NOMO-1 treated with dmso at 0.1 percent for 144 hours (cell line): ENCODE results near the gene EDEM3.
"Not testable (repeated sequence)": the region's sequence is repeated elsewhere in the genome, so short reads cannot be mapped to it uniquely, and the experiment has no call there.

ENCODE experiments used
- DNase-seq: peaks from one replicate; lab custom pipeline; 2025; ENCODE audit not compliant: unreplicated experiment; lab: John Stamatoyannopoulos, UW

The EDEM3 gene

GRCh38 chr1:184770181-184770979 lies 15.7 kb upstream of the EDEM3 start:
- DNase-seq: no peak

GRCh38 chr1:184769241-184769640 lies 14.6 kb upstream of the EDEM3 start:
- no peak for DNase-seq

GRCh38 chr1:184768467-184768866 lies 13.8 kb upstream of the EDEM3 start:
- no peak for DNase-seq

- no peak for DNase-seq
Measured at GRCh38 chr1:184767591-184767990, 12.9 kb upstream of the EDEM3 start.

GRCh38 chr1:184764483-184764882 lies 9.8 kb upstream of the EDEM3 start:
- DNase-seq: no peak

- not testable (repeated sequence) for DNase-seq
Measured at GRCh38 chr1:184763520-184763919, 8.9 kb upstream of the EDEM3 start.

GRCh38 chr1:184761969-184762485 lies 7.4 kb upstream of the EDEM3 start:
- no peak for DNase-seq

GRCh38 chr1:184759651-184760050 lies 5.0 kb upstream of the EDEM3 start:
- DNase-seq: no peak

GRCh38 chr1:184759112-184759511 lies 4.5 kb upstream of the EDEM3 start:
- no peak for DNase-seq

- no peak for DNase-seq
Measured at GRCh38 chr1:184757891-184758290, 3.2 kb upstream of the EDEM3 start.

GRCh38 chr1:184757406-184757805 lies 2.7 kb upstream of the EDEM3 start:
- no peak for DNase-seq

GRCh38 chr1:184755226-184756065 lies 788 bp upstream of the EDEM3 start:
- no peak for DNase-seq

GRCh38 chr1:184753608-184754475 lies 816 bp downstream of the EDEM3 start:
- peak; percentile 38 for DNase-seq

GRCh38 chr1:184753117-184753516 lies 1.5 kb downstream of the EDEM3 start:
- no peak for DNase-seq

- peak; percentile 30 for DNase-seq
Measured at GRCh38 chr1:184752656-184753055, 2.0 kb downstream of the EDEM3 start.

- no peak for DNase-seq
Measured at GRCh38 chr1:184748740-184749139, 5.9 kb downstream of the EDEM3 start.

GRCh38 chr1:184747089-184747955 lies 7.3 kb downstream of the EDEM3 start:
- DNase-seq: peak; percentile 41

GRCh38 chr1:184745929-184746638 lies 8.6 kb downstream of the EDEM3 start:
- no peak for DNase-seq

GRCh38 chr1:184745110-184745509 lies 9.5 kb downstream of the EDEM3 start:
- no peak for DNase-seq
